HepG2 (cell line): Measurements from ENCODE around the gene SLC1A3. TPM values are rescaled to one million over a fixed set of nuclear protein-coding genes. Genes with fewer than 3 reads are reported as not detected.

Experiments used
- ATAC-seq: fragments of 200-7000 bp; cut with Tn5 transposase; 3 replicates; pipeline ENCODE4 v1.9.1; 2020; ENCODE audit warnings: mild to moderate bottlenecking, moderate library complexity
- BruUV-seq: library from RNA; stranded (reverse); fragments of 400-500 nt; replicated peaks from 2 replicates; lab custom pipeline; 2021; lab: Mats Ljungman, UMichigan
- CTCF ChIA-PET: fragments of 300-600 bp; formaldehyde crosslinking; extraction: SDS; loops from one replicate; lab custom pipeline; 2021; ENCODE audit warnings: low total read pairs, inconsistent platforms, low intra/inter-chr PET ratio; lab: Yijun Ruan, JAX
- POLR2A ChIA-PET: fragments of 350-600 bp; sonication (Branson Sonifier 250); formaldehyde crosslinking; loops from one replicate; lab custom pipeline; 2020; ENCODE audit warnings: antibody characterized with exemption, inconsistent platforms; lab: Yijun Ruan, JAX
- DNase-seq: peaks from one replicate; pipeline ENCODE4 v3.0.0-alpha.2; 2015; ENCODE audit warnings: low spot score
- FAIRE-seq: peaks from 3 replicates; lab custom pipeline; 2011; peaks lifted over from hg19 to GRCh38; lab: Jason Lieb, UNC
- H2AFZ ChIP-seq: one replicate; pipeline ENCODE4 v1.6.1; 2011; ENCODE audit warnings: low read length, inconsistent platforms
- H3K27ac ChIP-seq: fragments of 300-600 bp; 3 replicates; pipeline ENCODE4 v1.8.0; 2011; ENCODE audit warnings: mixed run types, mild to moderate bottlenecking, mixed read lengths, low read length, inconsistent platforms; ENCODE audit not compliant: insufficient read depth; ENCODE audit errors: extremely low read length
- H3K27me3 ChIP-seq, 2 experiments: fragments of 200-600 bp in 1 of 2; 2 replicates in 1 of 2; 3 replicates in 1 of 2; pipeline versions ENCODE4 v1.6.0 to v1.8.0; 2011; ENCODE audit warnings: low read length in 2 of 2, mild to moderate bottlenecking in 2 of 2, moderate library complexity in 2 of 2, inconsistent platforms in 1 of 2; ENCODE audit not compliant: insufficient read depth in 2 of 2, control insufficient read depth in 1 of 2
- H3K36me3 ChIP-seq, 2 experiments: fragments of 200-600 bp in 1 of 2; replicated peaks in 1 of 2; 2 replicates in 1 of 2; 3 replicates in 1 of 2; pipeline versions ENCODE4 v1.5.1 to v1.8.0; 2011; ENCODE audit warnings: low read length in 2 of 2, inconsistent platforms in 1 of 2; ENCODE audit not compliant: insufficient read depth in 2 of 2, control insufficient read depth in 1 of 2
- H3K4me1 ChIP-seq: 2 replicates; pipeline ENCODE4 v1.5.1; 2012; ENCODE audit warnings: low read length, inconsistent platforms; ENCODE audit not compliant: insufficient read depth
- H3K4me2 ChIP-seq: 2 replicates; pipeline ENCODE4 v1.6.0; 2011; ENCODE audit warnings: low read depth, low read length, inconsistent platforms
- H3K4me3 ChIP-seq, 3 experiments: fragments of 200-600 bp in 1 of 3; sonication (generic), shearing (Covaris generic) in 1 of 3; replicated peaks in 1 of 3; 2 replicates each; pipeline ENCODE4 v1.5.1; 2011 to 2016; ENCODE audit warnings: low read length in 3 of 3, inconsistent platforms in 2 of 3, low read depth in 2 of 3, mild to moderate bottlenecking in 2 of 3, control low read depth in 1 of 3, mixed read lengths in 1 of 3; ENCODE audit not compliant: insufficient read depth in 1 of 3
- H3K79me2 ChIP-seq: one replicate; pipeline ENCODE4 v1.6.1; 2011; ENCODE audit warnings: low read length, inconsistent platforms; ENCODE audit not compliant: insufficient read depth
- H3K9ac ChIP-seq: 2 replicates; pipeline ENCODE4 v1.6.0; 2011; ENCODE audit warnings: mild to moderate bottlenecking, low read depth, low read length, inconsistent platforms; ENCODE audit not compliant: insufficient read depth
- H3K9me3 ChIP-seq: 2 replicates; pipeline ENCODE4 v1.5.1; 2012; ENCODE audit warnings: mild to moderate bottlenecking, low read length
- H4K20me1 ChIP-seq: 2 replicates; pipeline ENCODE4 v1.6.0; 2011; ENCODE audit warnings: inconsistent platforms, mild to moderate bottlenecking, low read length, moderate library complexity; ENCODE audit not compliant: insufficient read depth
- ARID3A ChIP-seq: IDR thresholded peaks from 2 replicates; pipeline ENCODE4 v1.6.1; 2012; ENCODE audit warnings: low read depth, low read length, improper control_type of control experiment
- CBFB ChIP-seq: sonication (generic); formaldehyde crosslinking; IDR thresholded peaks from 2 replicates; pipeline ENCODE4 v1.4.0; 2020; ENCODE audit warnings: missing genetic modification reagents
- IRF1 ChIP-seq: sonication (generic); formaldehyde crosslinking; IDR thresholded peaks from 2 replicates; pipeline ENCODE4 v1.4.0; 2020; ENCODE audit warnings: low read depth, mild to moderate bottlenecking, missing genetic modification reagents
- KLF9 ChIP-seq: IDR thresholded peaks from 2 replicates; pipeline ENCODE4 v1.6.1; 2016; ENCODE audit warnings: low read depth
- MAX ChIP-seq: IDR thresholded peaks from 2 replicates; pipeline ENCODE4 v1.6.1; 2012; ENCODE audit warnings: inconsistent platforms
- MEIS1 ChIP-seq: sonication (generic); formaldehyde crosslinking; IDR thresholded peaks from 2 replicates; pipeline ENCODE4 v1.9.0; 2021; ENCODE audit warnings: mild to moderate bottlenecking, missing genetic modification reagents, moderate library complexity, borderline replicate concordance
- MXI1 ChIP-seq: IDR thresholded peaks from 3 replicates; pipeline ENCODE4 v1.6.1; 2012; ENCODE audit warnings: low read depth, low read length, inconsistent platforms, borderline replicate concordance
- PATZ1 ChIP-seq: sonication (generic); formaldehyde crosslinking; IDR thresholded peaks from 2 replicates; pipeline ENCODE4 v1.4.0; 2020; ENCODE audit warnings: missing genetic modification reagents
- RARG ChIP-seq: sonication (generic); formaldehyde crosslinking; IDR thresholded peaks from 2 replicates; pipeline ENCODE4 v1.4.0; 2020; ENCODE audit warnings: low read depth, mild to moderate bottlenecking, missing genetic modification reagents
- SMAD9 ChIP-seq: sonication (generic); formaldehyde crosslinking; IDR thresholded peaks from 2 replicates; pipeline ENCODE4 v1.5.1; 2020; ENCODE audit warnings: mild to moderate bottlenecking, missing genetic modification reagents
- TEAD3 ChIP-seq: optimal IDR thresholded peaks from 2 replicates; pipeline ENCODE3; 2016; ENCODE audit warnings: borderline replicate concordance
- ZFP62 ChIP-seq: sonication (generic); formaldehyde crosslinking; IDR thresholded peaks from 2 replicates; pipeline ENCODE4 v1.4.0; 2020; ENCODE audit warnings: missing genetic modification reagents
- ZNF10 ChIP-seq: sonication (generic); formaldehyde crosslinking; IDR thresholded peaks from 2 replicates; pipeline ENCODE4 v1.4.0; 2020; ENCODE audit warnings: mild to moderate bottlenecking, low read depth, missing genetic modification reagents, borderline replicate concordance
- ZNF260 ChIP-seq: sonication (generic); formaldehyde crosslinking; IDR thresholded peaks from 2 replicates; pipeline ENCODE4 v1.4.0; 2020; ENCODE audit warnings: missing genetic modification reagents, low read depth, mild to moderate bottlenecking, borderline replicate concordance
- ZNF354B ChIP-seq: sonication (generic); formaldehyde crosslinking; IDR thresholded peaks from 2 replicates; pipeline ENCODE4 v1.8.0; 2022; ENCODE audit warnings: mild to moderate bottlenecking, missing genetic modification reagents
- ZNF546 ChIP-seq: sonication (generic); formaldehyde crosslinking; conservative IDR thresholded peaks from 2 replicates; pipeline ENCODE4 v1.8.1; 2023; ENCODE audit warnings: mild to moderate bottlenecking, missing genetic modification reagents
- ZNF713 ChIP-seq: sonication (generic); formaldehyde crosslinking; IDR thresholded peaks from 2 replicates; pipeline ENCODE4 v1.4.0; 2020; ENCODE audit warnings: mild to moderate bottlenecking, missing genetic modification reagents
- ZNF850 ChIP-seq: sonication (generic); formaldehyde crosslinking; conservative IDR thresholded peaks from 2 replicates; pipeline ENCODE4 v1.9.0; 2021; ENCODE audit warnings: mild to moderate bottlenecking, missing genetic modification reagents
- WGBS: methylation state at CpG from one replicate; pipeline ENCODE4 v1.1.6; 2017; ENCODE audit warnings: low lambda C conversion rate; 5-methylcytosine and 5-hydroxymethylcytosine counted together
- in situ Hi-C: cut with HindIII; loops from 2 replicates; pipeline ENCODE4 v1.10.0; 2017; ENCODE audit warnings: low pct_unique_long_range_greater_than_20kb; ENCODE audit not compliant: extremely low pct_ligation_motif_present
- intact Hi-C: fragments of 100-400 bp; cut with micrococcal nuclease; formaldehyde crosslinking; loops from one replicate; pipeline ENCODE4 v1.10.0; 2022; ENCODE audit not compliant: unreplicated experiment
- polyA plus RNA-seq, 8 experiments: library from polyadenylated mRNA; depleted of rRNA in 3 of 8; stranded (reverse) in 7 of 8; unstranded in 1 of 8; fragments of >200 nt; fragmentation: Illumina TruSeq in 4 of 8; extraction: Trizol in 4 of 8; gene quantifications; 2 replicates each; pipeline versions ENCODE4 v1.2.1 to v1.2.3, GENCODE V29; 2011 to 2016; ENCODE audit warnings: low read depth in 4 of 8, missing spikeins in 1 of 8, mixed read lengths in 1 of 8; ENCODE audit not compliant: insufficient read depth in 1 of 8
- total RNA-seq, 5 experiments: library from RNA; depleted of rRNA; stranded (reverse); fragments of >200 nt; fragmentation: Illumina TruSeq; extraction: Trizol; gene quantifications; 2 replicates each; pipeline ENCODE4 v1.2.3, GENCODE V29; 2016; ENCODE audit warnings: low read depth in 1 of 5

SLC1A3 gene
- total and polyA plus RNA-seq, 2 of the 13 experiments (the other 11 are each of a cell fraction or from before 2014, with no cell fraction given): 0.09 TPM; not detected in 1

GRCh38 chr5:36669015-36669651 lies 62.7 kb downstream of the SLC1A3 start:
- POLR2A ChIA-PET: no interaction called here
- in situ Hi-C loops: no loop called here
- Histone ChIP-seq H3K27me3 (no peaks in the 10 kb centered on the region), H2AFZ (no peak overlapping the region), H3K4me3 (no peak overlapping the region), H3K79me2 (no peaks in the 10 kb centered on the region), H3K36me3 (no peaks in the 10 kb centered on the region), H3K9me3 (no peaks in the 10 kb centered on the region), H4K20me1 (no peaks in the 10 kb centered on the region), H3K4me2 (no peak overlapping the region), H3K4me1 (no peaks in the 10 kb centered on the region), H3K9ac (no peak overlapping the region), H3K27ac (no peak overlapping the region)
- DNase-seq (no peak), FAIRE-seq (no peak), ATAC-seq (no peak)
- WGBS: 58% methylated on average over 13 of the region's 13 CpGs
- TF ChIP-seq ZNF713 (no peak), MEIS1 (CRISPR knock-in tag) (no peak), MXI1 (no peak), SMAD9 (CRISPR knock-in tag) (no peak), MAX (no peak), ZNF260 (no peak), RARG (no peak), KLF9 (no peak), TEAD3 (CRISPR knock-in tag) (no peak), ZNF546 (CRISPR knock-in tag) (no peak), ZNF354B (no peak), ZFP62 (CRISPR knock-in tag) (no peak), ZNF850 (CRISPR knock-in tag) (no peak), ARID3A (no peak), CBFB (CRISPR knock-in tag) (no peak), IRF1 (CRISPR knock-in tag) (no peak), PATZ1 (CRISPR knock-in tag) (no peak), ZNF10 (no peak)
- intact Hi-C loops: no loop called here
- CTCF ChIA-PET: no interaction called here
- BruUV-seq: no TSS peak
